Gastroesophageal sphincter (tissue), 4 donors: ENCODE results near the gene WDR59. TPM values are rescaled to one million over a fixed set of nuclear protein-coding genes. Genes with fewer than 3 reads are reported as not detected.

Experiments used
- ATAC-seq: fragments of 150-250 bp; one replicate; pipeline ENCODE4 v1.9.1; 2016; ENCODE audit warnings: mild to moderate bottlenecking, moderate library complexity
- H3K27ac ChIP-seq, 4 donors: fragments of 200-600 bp; sonication (generic) in 3 of 4; 1 replicate in 3 of 4; 2 replicates in 1 of 4; pipeline ENCODE4 v1.5.1; 2016 to 2019
- H3K27me3 ChIP-seq: fragments of 200-600 bp; sonication (generic); one replicate; pipeline ENCODE4 v1.5.1; 2019
- H3K36me3 ChIP-seq, 2 donors: fragments of 200-600 bp; sonication (generic); one replicate each; pipeline ENCODE4 v1.5.1; 2019; ENCODE audit warnings: control low read depth in 1 of 2
- H3K4me1 ChIP-seq, 3 donors: fragments of 200-600 bp; sonication (generic); 1 replicate in 2 of 3; 2 replicates in 1 of 3; pipeline ENCODE4 v1.5.1; 2016 to 2019; ENCODE audit warnings: control low read depth in 2 of 3
- H3K4me3 ChIP-seq, 2 donors: fragments of 200-600 bp; sonication (generic); one replicate each; pipeline ENCODE4 v1.5.1; 2019; ENCODE audit warnings: mild to moderate bottlenecking in 1 of 2, moderate library complexity in 1 of 2
- H3K9me3 ChIP-seq, 3 donors: fragments of 200-600 bp; sonication (generic); one replicate each; pipeline ENCODE4 v1.5.1; 2017 to 2019; ENCODE audit warnings: control low read depth in 2 of 3
- CTCF ChIP-seq, 4 experiments: fragments of 200-600 bp in 2 of 4; fragments of 450-650 bp in 2 of 4; sonication (generic) in 1 of 4; IDR thresholded peaks; one replicate each; pipeline ENCODE4 v1.5.1; 2017 to 2019; ENCODE audit warnings: antibody characterized with exemption in 4 of 4, mild to moderate bottlenecking in 2 of 4, moderate library complexity in 2 of 4
- EP300 ChIP-seq: sonication (generic); formaldehyde crosslinking; IDR thresholded peaks from one replicate; pipeline ENCODE4 v1.6.1; 2017; ENCODE audit warnings: antibody characterized with exemption, mild to moderate bottlenecking
- POLR2A ChIP-seq, 2 donors: fragments of 450-650 bp; IDR thresholded peaks; one replicate each; pipeline ENCODE4 v1.6.1; 2017; ENCODE audit warnings: antibody characterized with exemption in 2 of 2, mild to moderate bottlenecking in 2 of 2, moderate library complexity in 1 of 2
- POLR2AphosphoS5 ChIP-seq: sonication (generic); formaldehyde crosslinking; IDR thresholded peaks from one replicate; pipeline ENCODE4 v1.6.1; 2017; ENCODE audit warnings: antibody characterized with exemption
- WGBS, 2 donors: methylation state at CpG; one replicate each; pipeline ENCODE4 v1.1.5; 2018; ENCODE audit warnings: low coverage in 1 of 2; 5-methylcytosine and 5-hydroxymethylcytosine counted together
- total RNA-seq, 4 donors: library from RNA; depleted of rRNA; stranded (reverse); fragments of >200 nt; gene quantifications; one replicate each; pipeline ENCODE4 v1.1.0, GENCODE V29; 2016

WDR59 gene
- total RNA-seq, 4 donors from 2014 or later = 18.4 to 31.3 (median 21.4) TPM

- no peaks in the 10 kb centered on the region for H3K27me3 ChIP-seq
- H3K4me1 ChIP-seq = peaks cover 10 to 32% (median 22%) of the 10 kb centered on the region in 3 donors
- 66 to 85% methylated on average over 3 of the region's 3 CpGs for WGBS, 2 donors
- ATAC-seq = no peak
- H3K27ac ChIP-seq = no peak overlapping the region
- no peak for TF ChIP-seq POLR2A (IDR thresholded peaks at IDR 0.05)
- no peak for TF ChIP-seq CTCF (IDR thresholded peaks at IDR 0.05)
- no peak for TF ChIP-seq POLR2AphosphoS5
- no peak for TF ChIP-seq EP300
- no peaks in the 10 kb centered on the region for H3K36me3 ChIP-seq
- H3K4me3 ChIP-seq = no peak overlapping the region
- H3K9me3 ChIP-seq = peaks cover 0 to 6% (median 0%) of the 10 kb centered on the region in 3 donors
These were observed 39.3 kb upstream of the WDR59 start for GRCh38 chr16:75024182-75024581.

- H3K4me1 ChIP-seq = peaks cover 10 to 44% (median 26%) of the 10 kb centered on the region in 3 donors
- no peaks in the 10 kb centered on the region for H3K27me3 ChIP-seq
- peaks cover 0 to 6% (median 0%) of the 10 kb centered on the region in 3 donors for H3K9me3 ChIP-seq
- 90 to 100% methylated on average over 1 of the region's 2 CpGs for WGBS, 2 donors
- H3K36me3 ChIP-seq = no peaks in the 10 kb centered on the region
- TF ChIP-seq POLR2AphosphoS5 (no peak), CTCF (IDR thresholded peaks at IDR 0.05) (no peak), EP300 (no peak), POLR2A (IDR thresholded peaks at IDR 0.05) (no peak)
- no peak overlapping the region for H3K27ac ChIP-seq
- H3K4me3 ChIP-seq = no peak overlapping the region
- no peak for ATAC-seq
These were observed 38.1 kb upstream of the WDR59 start for GRCh38 chr16:75023009-75023408.

DNA sequence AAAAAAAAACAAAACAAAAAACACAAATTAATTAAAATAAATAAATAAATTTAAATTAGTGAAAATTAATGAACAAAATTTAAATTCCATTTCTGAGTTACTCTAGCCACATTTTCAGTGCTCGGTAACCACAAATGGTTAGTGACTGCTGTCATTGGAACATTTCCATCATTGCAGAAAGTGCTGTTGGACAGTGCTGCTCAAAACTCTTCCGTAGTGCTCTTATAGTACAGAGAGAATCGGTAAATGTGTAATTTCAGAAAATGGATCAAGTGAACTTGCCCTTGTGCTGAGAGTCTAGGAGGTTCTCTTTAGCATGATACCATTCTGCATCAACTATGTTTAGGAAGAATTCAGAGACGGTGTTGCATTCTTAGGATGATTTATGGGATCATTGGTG lies 37.6 kb upstream of the WDR59 start:
- peaks cover 0 to 6% (median 0%) of the 10 kb centered on the region in 3 donors for H3K9me3 ChIP-seq
- no peak overlapping the region for H3K4me3 ChIP-seq
- WGBS, 2 donors = 88 to 98% methylated on average over 4 of the region's 4 CpGs
- no peak for TF ChIP-seq CTCF (IDR thresholded peaks at IDR 0.05)
- no peak for TF ChIP-seq POLR2A (IDR thresholded peaks at IDR 0.05)
- no peak for TF ChIP-seq EP300
- TF ChIP-seq POLR2AphosphoS5 = no peak
- no peaks in the 10 kb centered on the region for H3K36me3 ChIP-seq
- H3K27ac ChIP-seq = no peak overlapping the region
- H3K27me3 ChIP-seq = no peaks in the 10 kb centered on the region
- H3K4me1 ChIP-seq = peaks cover 10 to 47% (median 28%) of the 10 kb centered on the region in 3 donors
- no peak for ATAC-seq

- no peak overlapping the region for H3K27ac ChIP-seq
- no peaks in the 10 kb centered on the region for H3K36me3 ChIP-seq
- peaks cover 7 to 49% (median 17%) of the 10 kb centered on the region in 3 donors for H3K4me1 ChIP-seq
- H3K9me3 ChIP-seq = peaks cover 0 to 6% (median 0%) of the 10 kb centered on the region in 3 donors
- TF ChIP-seq EP300 = no peak
- no peak for TF ChIP-seq CTCF (IDR thresholded peaks at IDR 0.05)
- no peak for TF ChIP-seq POLR2AphosphoS5
- TF ChIP-seq POLR2A (IDR thresholded peaks at IDR 0.05) = no peak
- H3K4me3 ChIP-seq = no peak overlapping the region
- ATAC-seq = no peak
- 67 to 100% methylated on average over 1 of the region's 1 CpG for WGBS, 2 donors
- no peaks in the 10 kb centered on the region for H3K27me3 ChIP-seq
These were observed 36.5 kb upstream of the WDR59 start for GRCh38 chr16:75021410-75021809.

DNA sequence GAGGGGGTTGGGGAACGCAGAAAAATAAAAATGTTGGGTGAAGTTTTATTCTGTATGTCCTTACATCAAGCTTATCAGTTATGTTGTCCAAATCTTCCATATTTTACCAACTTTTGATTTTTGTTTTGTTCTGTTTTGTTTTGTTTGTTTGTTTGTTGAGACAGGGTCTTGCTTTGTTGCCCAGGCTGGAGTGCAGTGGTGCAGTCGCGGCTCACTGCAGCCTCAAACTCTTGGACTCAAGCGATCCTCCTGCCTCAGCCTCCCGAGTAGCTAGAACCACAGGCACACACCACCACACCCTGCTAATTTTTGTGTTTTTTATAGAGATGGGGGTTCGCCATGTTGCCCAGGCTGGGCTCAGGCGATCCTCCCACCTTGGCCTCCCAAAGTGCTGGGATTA lies 34.7 kb upstream of the WDR59 start:
- TF ChIP-seq POLR2AphosphoS5 (no peak), CTCF (IDR thresholded peaks at IDR 0.05) (no peak), EP300 (no peak), POLR2A (IDR thresholded peaks at IDR 0.05) (no peak)
- no peak overlapping the region for H3K27ac ChIP-seq
- H3K36me3 ChIP-seq = no peaks in the 10 kb centered on the region
- ATAC-seq = no peak
- H3K9me3 ChIP-seq = peaks cover 0 to 6% (median 0%) of the 10 kb centered on the region in 3 donors
- H3K27me3 ChIP-seq = no peaks in the 10 kb centered on the region
- 100% methylated on average over 3 to 6 of the region's 7 CpGs for WGBS, 2 donors
- no peak overlapping the region for H3K4me3 ChIP-seq
- H3K4me1 ChIP-seq = peaks cover 0 to 31% (median 6%) of the 10 kb centered on the region in 3 donors
